Activated naive CD8-positive, alpha-beta T cell treated with anti-CD3 and anti-CD28 coated beads, Interleukin-2, amount 10 ng/mL, durations not matched to agents 7 days and 5 days (primary cell): ENCODE data around the gene FAM114A1. TPM values are rescaled to one million over a fixed set of nuclear protein-coding genes. Genes with fewer than 3 reads are reported as not detected.

Experiments used
- ATAC-seq: fragments of 150-1000 bp; cut with Tn5 transposase; one replicate; pipeline ENCODE4 v1.10.0; 2021; ENCODE audit warnings: low read depth, moderate library complexity
- POLR2A ChIA-PET: fragments of 350-600 bp; sonication (Branson Sonifier 250); formaldehyde crosslinking; loops from one replicate; lab custom pipeline; 2021; ENCODE audit warnings: antibody characterized with exemption; lab: Charles Lee
- DNase-seq: peaks from one replicate; pipeline ENCODE4 v3.0.0; 2021
- H3K27ac Mint-ChIP-seq: one replicate; pipeline ENCODE4 v1.8.0; 2022; ENCODE audit warnings: mild to moderate bottlenecking, mixed read lengths
- H3K27me3 Mint-ChIP-seq: one replicate; pipeline ENCODE4 v1.8.0; 2022; ENCODE audit warnings: mild to moderate bottlenecking, moderate library complexity, mixed read lengths
- H3K36me3 Mint-ChIP-seq: one replicate; pipeline ENCODE4 v1.8.0; 2021; ENCODE audit warnings: mild to moderate bottlenecking, mixed read lengths
- H3K4me1 Mint-ChIP-seq: one replicate; pipeline ENCODE4 v1.8.0; 2021; ENCODE audit warnings: mixed read lengths
- H3K4me3 Mint-ChIP-seq: one replicate; pipeline ENCODE4 v1.8.0; 2022; ENCODE audit warnings: mild to moderate bottlenecking, moderate library complexity, mixed read lengths
- H3K9me3 Mint-ChIP-seq: one replicate; pipeline ENCODE4 v1.8.0; 2021; ENCODE audit warnings: mixed read lengths
- total RNA-seq, 2 experiments: library from RNA; stranded (reverse); gene quantifications; one replicate each; pipeline ENCODE4 v1.2.3, GENCODE V29; 2021

The FAM114A1 gene
- total RNA-seq, 2 experiments from 2014 or later = 0.33 to 0.34 TPM

DNA sequence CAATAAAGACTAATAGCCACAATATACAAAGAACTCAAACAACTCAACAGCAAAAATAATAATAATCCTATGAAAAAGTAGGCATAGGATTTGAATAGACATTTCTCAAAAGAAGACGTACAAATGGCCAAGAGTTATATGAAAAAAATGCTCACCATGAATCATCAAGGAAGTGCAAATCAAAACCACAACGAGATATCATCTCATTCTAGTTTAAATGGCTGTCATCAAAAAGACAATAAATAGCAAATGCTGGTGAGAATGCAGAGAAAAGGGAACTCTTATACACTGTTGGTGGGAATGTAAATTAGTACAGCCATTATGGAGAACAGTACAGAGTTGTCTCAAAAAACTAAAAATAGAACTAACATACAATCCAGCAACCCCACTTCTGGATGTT, 29.8 kb upstream of the FAM114A1 start:
- POLR2A ChIA-PET = no interaction called here
- H3K4me3 Mint-ChIP-seq = no peak overlapping the region
- DNase-seq (no peak), ATAC-seq (no peak)
- H3K36me3 Mint-ChIP-seq = peaks cover 20% of the 10 kb centered on the region
- H3K9me3 Mint-ChIP-seq = peaks cover 10% of the 10 kb centered on the region
- no peak overlapping the region for H3K27ac Mint-ChIP-seq
- H3K27me3 Mint-ChIP-seq = no peaks in the 10 kb centered on the region
- H3K4me1 Mint-ChIP-seq = peaks cover 17% of the 10 kb centered on the region

DNA sequence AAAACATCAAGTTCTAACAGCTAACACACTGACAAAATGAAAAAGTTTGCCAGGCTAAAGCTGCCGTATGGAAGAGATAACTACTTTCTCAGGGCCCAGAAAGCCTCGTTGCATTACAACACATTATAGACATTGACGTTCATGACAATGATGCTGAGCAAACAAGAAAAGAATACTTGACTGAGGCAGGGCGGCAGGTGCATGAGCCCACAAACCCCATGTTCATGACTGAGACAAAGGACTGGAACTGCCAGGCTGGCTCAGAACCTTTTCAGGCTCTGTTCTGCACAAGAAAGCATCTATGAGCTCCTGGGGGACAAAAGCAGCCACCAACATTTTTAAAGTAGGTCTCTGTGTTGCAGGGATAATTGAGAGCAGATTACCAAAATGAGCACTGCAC, 24.6 kb upstream of the FAM114A1 start:
- POLR2A ChIA-PET = no interaction called here
- H3K36me3 Mint-ChIP-seq = peaks cover 8% of the 10 kb centered on the region
- no peak for DNase-seq
- H3K4me3 Mint-ChIP-seq = no peak overlapping the region
- no peak for ATAC-seq
- no peaks in the 10 kb centered on the region for H3K9me3 Mint-ChIP-seq
- H3K4me1 Mint-ChIP-seq = peaks cover 7% of the 10 kb centered on the region
- no peaks in the 10 kb centered on the region for H3K27me3 Mint-ChIP-seq
- H3K27ac Mint-ChIP-seq = no peak overlapping the region

DNA sequence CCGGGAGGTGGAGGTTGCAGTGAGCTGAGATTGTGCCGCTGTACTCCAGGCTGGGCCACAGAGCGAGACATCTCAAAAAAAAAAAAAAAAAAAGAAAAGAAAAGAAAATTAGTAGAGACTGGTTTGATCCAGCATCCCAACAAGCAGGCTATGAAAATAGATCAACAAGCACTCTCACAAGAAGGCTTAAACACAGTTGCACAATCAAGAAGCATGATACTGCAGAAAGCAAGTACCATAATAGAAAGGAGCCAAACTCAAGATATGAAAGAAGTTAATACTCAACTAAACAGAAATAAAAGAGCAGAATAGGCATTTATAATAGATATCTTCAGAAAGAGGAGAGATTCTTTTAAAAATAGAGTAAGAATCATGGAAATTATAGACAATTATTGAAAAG, 21.6 kb upstream of the FAM114A1 start:
- H3K27me3 Mint-ChIP-seq = no peaks in the 10 kb centered on the region
- no peak overlapping the region for H3K27ac Mint-ChIP-seq
- POLR2A ChIA-PET = interaction anchor here (0.7 kb wide), 1 partner anchor 299 kb away, joined by 4 read pairs; no protein-coding TSS in a partner anchor
- H3K4me3 Mint-ChIP-seq = no peak overlapping the region
- DNase-seq (no peak), ATAC-seq (no peak)
- H3K4me1 Mint-ChIP-seq = no peaks in the 10 kb centered on the region
- peaks cover 20% of the 10 kb centered on the region for H3K36me3 Mint-ChIP-seq
- H3K9me3 Mint-ChIP-seq = peaks cover 17% of the 10 kb centered on the region

DNA sequence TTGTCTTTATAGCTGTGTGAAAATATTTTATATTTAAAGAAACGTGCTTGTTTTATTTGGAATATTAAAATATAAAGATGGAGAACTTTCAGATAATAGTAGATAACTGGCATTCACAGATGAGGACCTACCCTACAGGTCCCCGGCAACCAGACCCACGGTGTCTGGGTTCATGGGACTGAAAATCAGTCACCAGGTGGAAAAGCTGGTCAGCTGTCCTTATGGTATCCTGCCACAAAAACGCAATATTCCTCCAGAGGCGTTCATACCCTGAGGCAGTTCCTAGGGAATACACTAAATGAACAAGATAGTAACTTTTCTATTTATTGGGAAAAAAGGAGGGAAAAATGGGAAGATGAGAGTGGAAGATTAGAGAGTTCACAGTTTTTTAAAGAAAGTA, 12.1 kb upstream of the FAM114A1 start:
- no peak for ATAC-seq
- Mint-ChIP-seq H3K36me3 (peaks cover 7% of the 10 kb centered on the region), H3K9me3 (peaks cover 2% of the 10 kb centered on the region), H3K27ac (peak overlapping the region; percentile 91), H3K4me1 (peaks cover 27% of the 10 kb centered on the region), H3K4me3 (peak overlapping the region; percentile 79), H3K27me3 (no peaks in the 10 kb centered on the region)
- POLR2A ChIA-PET = interaction anchor here (0.7 to 1.7 kb wide), 4 partner anchors 51 to 95 kb away, joined by 3 to 6 read pairs (median 4); partner anchors contain the start of gene TLR1
- DNase-seq = no peak

DNA sequence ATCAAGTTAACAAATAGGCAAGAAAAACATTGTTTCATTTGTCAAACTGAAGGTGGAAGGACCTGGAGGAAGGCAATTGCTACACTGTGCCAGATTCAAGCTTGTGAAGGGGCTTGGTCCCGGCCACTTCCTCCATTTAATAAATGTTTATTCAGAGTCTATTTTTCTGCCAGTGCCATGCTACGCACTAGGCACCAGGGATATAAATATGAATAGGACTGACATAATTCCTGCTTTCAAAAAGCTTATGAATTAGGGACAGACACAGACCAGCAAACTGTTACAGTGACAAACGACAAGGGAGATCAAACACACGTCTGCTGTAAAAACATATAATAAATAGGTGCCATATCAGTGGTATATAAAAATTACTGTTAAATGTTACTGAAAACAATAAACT, 11.6 kb upstream of the FAM114A1 start:
- Mint-ChIP-seq H3K4me1 (peaks cover 33% of the 10 kb centered on the region), H3K4me3 (peak overlapping the region; percentile 79), H3K9me3 (peaks cover 1% of the 10 kb centered on the region), H3K27me3 (no peaks in the 10 kb centered on the region), H3K36me3 (peaks cover 6% of the 10 kb centered on the region), H3K27ac (peak overlapping the region; percentile 91)
- DNase-seq (no peak), ATAC-seq (peak; percentile 53)
- POLR2A ChIA-PET = interaction anchor here (0.7 to 1.7 kb wide), 4 partner anchors 52 to 96 kb away, joined by 3 to 6 read pairs (median 4); partner anchors contain the start of gene TLR1

DNA sequence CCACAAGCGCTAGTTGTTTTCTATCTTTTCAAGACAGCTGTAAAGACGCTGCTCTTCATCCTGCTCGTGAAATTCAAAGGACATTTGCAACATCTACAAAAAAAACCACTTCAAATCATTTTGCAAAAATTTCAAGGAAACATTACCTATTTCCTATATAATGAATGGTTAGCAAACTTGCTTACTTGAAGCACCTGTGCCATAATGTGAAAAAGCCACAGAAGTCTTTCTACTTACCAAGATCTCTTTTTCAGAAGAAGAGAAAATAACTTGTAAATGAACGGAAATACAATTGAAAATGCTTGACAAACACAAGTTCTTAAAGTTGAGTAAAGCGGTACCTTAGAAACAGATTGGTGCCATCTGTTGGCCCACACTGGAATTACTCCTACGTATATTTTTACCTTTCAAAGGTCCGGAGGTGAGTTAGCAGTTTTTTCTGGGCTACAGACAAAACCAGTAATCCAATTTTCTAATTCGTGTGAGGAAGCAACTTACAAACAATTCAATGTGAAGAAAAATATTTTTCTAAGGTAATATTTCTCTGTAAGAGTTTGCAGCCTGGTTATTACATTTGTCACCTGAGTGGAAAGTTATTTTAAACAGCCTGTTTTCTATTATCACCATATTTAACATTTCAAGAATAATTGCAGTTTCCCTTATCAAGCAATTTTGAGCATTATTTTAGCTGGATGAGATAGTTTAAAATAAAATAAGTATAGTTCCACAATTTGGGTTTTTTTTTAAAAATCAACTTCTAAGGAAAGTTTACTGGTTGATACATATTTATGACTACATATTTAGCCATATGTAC, 10.9 kb upstream of the FAM114A1 start, which contains the start of gene TLR6:
Gene TLR6 (minus strand): TSS at position 294 of the 814 bp plus-strand sequence. CDS start 27,344 bp downstream, outside the sequence.
- Mint-ChIP-seq H3K27ac (peak within 1 kb of the TSS; percentile 91), H3K9me3 (peaks cover 1% of the 10 kb centered on the region), H3K36me3 (peaks cover 5% of the 10 kb centered on the region), H3K4me3 (peak within 1 kb of the TSS; percentile 79), H3K4me1 (peaks cover 33% of the 10 kb centered on the region), H3K27me3 (no peaks in the 10 kb centered on the region)
- POLR2A ChIA-PET = interaction anchor here (1.4 to 1.7 kb wide), 2 partner anchors 95 to 96 kb away, joined by 5 to 6 read pairs; no protein-coding TSS in a partner anchor
- DNase-seq (no peak), ATAC-seq (peak; percentile 66)

DNA sequence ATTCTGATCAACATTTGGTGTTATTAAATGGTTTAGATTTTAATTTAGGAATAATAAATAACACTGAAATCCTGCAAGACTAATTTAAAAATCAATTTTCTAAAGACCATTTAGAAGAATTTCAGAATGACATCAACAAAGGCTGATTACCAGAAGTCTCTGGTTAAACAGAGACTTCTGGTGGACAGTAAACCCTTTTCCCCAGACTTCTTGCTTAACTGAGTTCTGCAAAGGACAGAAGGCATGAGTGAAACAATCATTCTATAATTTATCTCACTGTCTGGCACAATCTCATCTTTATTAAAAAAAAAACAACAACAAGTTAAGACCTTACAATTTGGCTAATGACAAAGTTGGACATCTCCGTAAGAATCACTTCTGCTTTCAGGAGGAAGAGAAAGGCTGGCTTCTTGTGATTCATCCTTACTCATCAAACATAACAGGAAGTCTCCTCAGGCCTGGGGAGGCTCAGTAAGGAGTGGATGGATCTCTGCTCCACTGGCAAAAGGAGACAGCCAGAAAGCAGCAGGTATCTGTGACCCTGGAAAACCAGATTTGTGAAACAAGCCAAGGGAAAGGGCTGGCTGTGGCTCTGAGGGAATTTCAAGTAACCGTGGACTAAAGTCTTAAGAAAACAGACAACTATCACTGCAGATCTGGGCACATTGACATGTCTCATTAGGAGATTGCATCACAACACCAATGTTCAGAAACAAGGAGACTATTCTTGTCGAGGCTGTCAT, 10.1 kb upstream of the FAM114A1 start:
- peak overlapping the region; percentile 91 for H3K27ac Mint-ChIP-seq
- peak overlapping the region; percentile 79 for H3K4me3 Mint-ChIP-seq
- H3K4me1 Mint-ChIP-seq = peaks cover 33% of the 10 kb centered on the region

DNA sequence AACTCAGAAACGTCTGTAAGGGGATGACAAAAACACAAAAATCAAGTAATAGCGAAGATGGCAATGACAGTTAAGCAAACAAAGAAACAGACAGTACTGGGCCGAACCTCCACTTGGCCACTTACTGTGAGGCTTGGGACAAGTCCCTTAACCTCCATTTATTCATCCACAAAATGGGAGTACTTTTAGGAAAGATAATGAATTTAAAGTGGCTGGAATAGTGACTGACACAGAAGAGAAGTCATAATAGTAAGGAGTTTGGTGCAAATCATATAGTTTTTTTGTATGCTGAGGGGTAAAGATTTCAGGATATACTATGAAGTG, 9.5 kb upstream of the FAM114A1 start:
- peaks cover under 1% of the 10 kb centered on the region for H3K36me3 Mint-ChIP-seq
- DNase-seq (no peak), ATAC-seq (no peak)
- no peaks in the 10 kb centered on the region for H3K27me3 Mint-ChIP-seq
- no peaks in the 10 kb centered on the region for H3K9me3 Mint-ChIP-seq
- H3K4me1 Mint-ChIP-seq = peaks cover 33% of the 10 kb centered on the region
- POLR2A ChIA-PET = interaction anchor here (1.3 kb wide), 1 partner anchor 53 kb away, joined by 5 read pairs; no protein-coding TSS in a partner anchor
- peak overlapping the region; percentile 79 for H3K4me3 Mint-ChIP-seq
- peak overlapping the region; percentile 91 for H3K27ac Mint-ChIP-seq

More for the DNA sequence above, 10.1 kb upstream of the FAM114A1 start:
- POLR2A ChIA-PET = interaction anchor here (1.3 kb wide), 1 partner anchor 52 kb away, joined by 5 read pairs; no protein-coding TSS in a partner anchor
- Mint-ChIP-seq H3K9me3 (peaks cover 1% of the 10 kb centered on the region), H3K36me3 (peaks cover 2% of the 10 kb centered on the region), H3K27me3 (no peaks in the 10 kb centered on the region)
- DNase-seq = no peak
- ATAC-seq = peak; percentile 25

DNA sequence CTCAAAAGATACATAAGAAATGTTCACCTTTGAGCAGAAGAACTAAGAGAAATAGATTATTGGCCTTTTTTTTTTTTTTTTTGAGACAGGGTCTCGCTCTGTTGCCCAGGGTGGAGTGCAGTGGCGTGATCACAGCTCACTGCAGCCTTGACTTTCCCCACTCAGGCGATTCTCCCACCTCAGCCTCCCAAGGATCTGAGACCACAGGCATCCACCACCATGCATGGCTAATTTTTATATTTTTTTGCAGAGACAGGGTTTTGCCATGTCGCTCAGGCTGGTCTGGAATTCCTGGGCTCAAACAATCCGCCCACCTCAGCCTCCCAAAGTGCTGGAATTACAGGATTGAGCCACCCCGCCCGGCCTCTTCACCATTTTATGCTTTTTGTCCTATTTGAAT, 8.1 kb upstream of the FAM114A1 start:
- H3K9me3 Mint-ChIP-seq = no peaks in the 10 kb centered on the region
- POLR2A ChIA-PET = interaction anchor here (0.7 to 0.8 kb wide), 4 partner anchors 26 to 323 kb away, joined by 3 to 7 read pairs (median 3); partner anchors contain the start of gene WDR19
- no peak overlapping the region for H3K4me3 Mint-ChIP-seq
- ATAC-seq (no peak), DNase-seq (no peak)
- H3K4me1 Mint-ChIP-seq = peaks cover 33% of the 10 kb centered on the region
- H3K36me3 Mint-ChIP-seq = no peaks in the 10 kb centered on the region
- H3K27me3 Mint-ChIP-seq = peaks cover 4% of the 10 kb centered on the region
- H3K27ac Mint-ChIP-seq = no peak overlapping the region

DNA sequence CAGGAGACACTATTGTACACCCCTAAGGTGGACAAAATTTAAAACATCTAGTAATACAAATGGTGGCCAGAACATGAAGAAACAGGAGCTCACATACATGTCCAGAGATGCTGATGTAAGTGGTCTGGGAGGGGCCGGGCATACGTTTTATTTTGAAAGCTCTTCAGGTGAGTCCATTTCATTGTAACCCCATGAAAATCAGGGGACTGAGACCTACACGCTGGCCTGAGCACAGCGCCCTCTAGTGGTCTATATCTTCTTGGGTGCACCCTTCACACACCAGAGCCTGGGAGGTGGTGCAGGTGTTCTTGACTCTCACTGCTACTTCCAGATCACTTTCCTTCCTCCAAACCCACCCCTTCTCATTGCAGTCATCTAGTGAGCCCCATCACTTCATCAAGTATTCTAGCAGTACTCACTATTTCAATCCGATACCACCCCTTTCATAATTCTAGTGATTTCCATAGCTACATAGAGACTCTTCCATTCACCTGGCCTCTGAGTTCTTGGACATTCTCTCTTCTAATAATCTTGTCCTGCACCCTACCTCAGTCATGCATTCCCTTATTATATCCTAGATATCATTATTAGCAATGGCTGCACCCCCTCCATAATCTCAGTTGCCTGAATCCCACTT, 6.7 kb upstream of the FAM114A1 start:
- Mint-ChIP-seq H3K36me3 (no peaks in the 10 kb centered on the region), H3K9me3 (no peaks in the 10 kb centered on the region), H3K4me1 (peaks cover 30% of the 10 kb centered on the region), H3K27ac (no peak overlapping the region), H3K4me3 (no peak overlapping the region), H3K27me3 (peaks cover 6% of the 10 kb centered on the region)
- ATAC-seq = peak; percentile 62
- DNase-seq = peak; percentile 43
- POLR2A ChIA-PET = no interaction called here

DNA sequence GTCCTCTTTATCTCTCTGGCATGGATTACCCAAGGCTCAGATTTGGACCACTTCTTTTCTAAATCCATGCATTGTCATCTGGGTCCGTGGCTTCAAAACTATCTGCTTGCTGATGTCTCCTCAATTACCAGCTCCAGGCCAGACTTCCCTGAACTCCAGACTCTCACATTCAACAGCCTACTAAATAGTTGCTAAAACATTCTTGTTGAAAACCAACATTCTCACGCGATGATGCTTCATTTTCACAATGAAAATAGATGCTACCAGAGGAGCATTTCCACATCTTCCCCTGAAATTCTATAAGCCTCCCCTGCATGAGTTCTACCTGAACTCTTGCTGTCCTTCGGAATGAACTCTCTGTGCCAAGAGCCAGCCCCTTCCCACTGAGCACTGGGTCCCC, 5.8 kb upstream of the FAM114A1 start:
- DNase-seq (no peak), ATAC-seq (no peak)
- H3K27me3 Mint-ChIP-seq = peaks cover 8% of the 10 kb centered on the region
- H3K4me3 Mint-ChIP-seq = no peak overlapping the region
- H3K27ac Mint-ChIP-seq = no peak overlapping the region
- no peaks in the 10 kb centered on the region for H3K9me3 Mint-ChIP-seq
- POLR2A ChIA-PET = no interaction called here
- no peaks in the 10 kb centered on the region for H3K36me3 Mint-ChIP-seq
- H3K4me1 Mint-ChIP-seq = peaks cover 29% of the 10 kb centered on the region

DNA sequence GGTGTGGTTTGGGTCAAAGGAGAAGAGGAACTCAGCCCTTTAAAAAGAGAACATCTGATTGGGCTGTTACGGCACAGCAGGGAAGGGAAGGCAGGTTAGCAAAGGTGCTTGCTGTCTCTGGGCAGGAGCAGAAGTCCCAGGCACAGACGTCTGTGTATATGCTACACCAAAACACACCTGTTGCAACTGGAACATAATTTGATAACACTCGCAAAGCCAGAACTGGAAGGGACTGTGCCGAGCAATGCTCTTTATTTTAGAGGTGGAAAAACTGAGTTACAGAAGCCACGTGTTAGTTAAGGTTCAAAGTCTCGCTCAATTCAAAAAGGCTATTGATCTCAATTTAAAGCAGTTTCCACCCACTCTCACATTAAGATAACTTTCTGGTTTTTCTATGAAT, 2.2 kb upstream of the FAM114A1 start:
- Mint-ChIP-seq H3K4me3 (no peak overlapping the region), H3K36me3 (no peaks in the 10 kb centered on the region), H3K4me1 (peaks cover 19% of the 10 kb centered on the region), H3K9me3 (no peaks in the 10 kb centered on the region), H3K27me3 (peaks cover 20% of the 10 kb centered on the region), H3K27ac (no peak overlapping the region)
- no peak for DNase-seq
- POLR2A ChIA-PET = no interaction called here
- no peak for ATAC-seq
